NCI-H2196 treated with DMSO at 0.1 percent for 48 hours (cell line): ENCODE results near the gene RFC3.
"Not testable (repeated sequence)": the region's sequence is repeated elsewhere in the genome, so short reads cannot be mapped to it uniquely, and the experiment has no call there.

ENCODE experiments used
- DNase-seq: peaks from one replicate; lab custom pipeline; 2025; ENCODE audit not compliant: unreplicated experiment; lab: John Stamatoyannopoulos, UW

The RFC3 gene

DNA sequence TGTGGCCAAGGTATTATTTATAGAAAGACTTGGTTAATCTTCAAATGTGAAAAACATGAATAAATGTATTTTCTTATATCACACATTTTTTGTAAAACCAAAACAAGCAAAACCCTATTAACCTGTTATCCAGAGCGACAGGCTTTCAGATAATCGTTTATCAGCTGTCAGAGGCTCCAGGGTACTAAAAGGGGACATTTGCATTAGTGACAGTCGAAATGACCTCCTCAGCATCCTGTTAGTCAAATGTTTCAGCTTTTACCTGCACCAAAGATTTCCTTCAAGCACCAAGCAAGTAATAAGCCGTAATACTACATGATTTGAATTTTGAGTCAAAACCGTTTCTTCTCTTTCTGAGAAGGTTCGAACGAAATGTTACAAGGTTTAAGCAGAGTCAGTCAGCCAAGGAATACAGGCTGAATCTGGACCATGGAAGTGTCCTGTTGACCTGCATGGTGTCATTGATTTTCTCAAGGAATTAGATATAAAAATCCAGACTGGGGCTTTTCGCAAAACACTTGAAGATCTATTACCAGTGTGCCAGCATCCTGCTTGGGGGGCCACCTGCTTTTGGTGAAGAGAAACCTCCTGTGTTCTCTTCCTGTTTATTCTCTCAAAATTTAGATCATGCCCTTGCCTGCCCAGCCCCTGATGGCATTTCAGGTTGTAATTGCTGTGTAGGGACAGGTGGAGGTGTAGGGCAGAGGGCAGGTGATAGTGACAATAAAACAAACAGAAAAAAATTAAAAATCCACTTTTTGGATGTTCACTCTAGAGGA, 11.3 kb upstream of the RFC3 start:
- DNase-seq, result no peak

DNA sequence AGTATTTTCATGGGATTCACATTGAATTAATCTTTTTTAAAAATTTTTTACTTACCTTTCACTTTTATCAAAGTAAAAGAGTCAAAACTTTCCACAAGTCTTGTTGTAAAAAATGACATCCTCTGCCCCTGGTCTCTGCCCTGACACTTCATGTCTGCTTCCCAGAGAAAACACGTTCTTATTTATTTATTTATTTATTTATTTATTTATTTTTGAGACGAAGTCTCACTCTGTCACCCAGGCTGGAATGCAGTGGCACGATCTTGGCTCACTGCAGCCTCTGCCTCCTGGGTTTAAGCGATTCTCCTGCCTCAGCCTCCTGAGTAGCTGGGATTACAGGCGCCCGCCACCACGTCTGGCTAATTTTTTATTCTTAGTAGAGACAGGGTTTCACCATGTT, 5.1 kb upstream of the RFC3 start:
- not testable (repeated sequence) for DNase-seq

DNA sequence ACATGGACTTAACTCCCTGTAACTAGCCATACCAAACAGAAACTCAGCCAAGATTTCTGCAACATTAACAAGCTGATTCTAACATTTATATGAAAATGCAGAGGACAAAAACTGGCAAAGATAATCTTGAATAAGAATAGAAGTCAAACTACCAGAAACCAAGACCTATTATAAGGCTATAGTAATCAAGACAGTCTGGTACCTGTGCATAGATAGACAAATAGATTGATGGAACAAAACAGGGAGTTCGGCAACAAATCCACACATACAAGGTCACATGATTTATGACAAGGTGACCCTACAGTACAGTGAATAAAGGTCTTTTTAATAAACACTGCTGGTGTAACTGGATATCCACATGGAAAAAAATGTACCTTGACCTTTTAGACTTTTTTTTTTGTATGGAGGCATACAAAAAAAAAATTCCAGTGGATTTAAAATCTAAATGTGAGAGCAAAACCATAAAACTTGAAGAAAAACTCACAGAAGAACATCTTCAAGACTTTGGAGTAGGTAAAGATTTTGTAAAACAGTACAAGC, 2.9 kb upstream of the RFC3 start:
- no peak for DNase-seq

DNA sequence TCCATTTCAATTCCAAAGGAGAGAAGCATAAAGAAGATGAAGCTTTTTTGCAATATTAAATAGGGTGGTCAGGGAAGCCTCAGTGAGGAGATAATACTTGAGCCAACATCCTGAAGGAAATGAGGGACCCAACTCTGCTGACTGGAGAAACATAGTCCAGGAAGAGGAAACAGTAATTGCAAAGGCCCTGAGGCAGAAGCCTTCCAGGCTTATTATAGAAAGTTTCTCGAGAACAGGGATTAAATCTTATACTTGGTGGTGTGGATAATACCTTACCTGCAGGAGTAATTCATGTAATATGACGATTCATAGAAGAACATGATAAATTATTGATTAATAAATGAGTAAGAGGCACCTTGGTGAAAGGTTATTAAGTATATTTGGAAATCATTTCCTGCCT, 1.0 kb upstream of the RFC3 start:
- DNase-seq, result no peak

DNA sequence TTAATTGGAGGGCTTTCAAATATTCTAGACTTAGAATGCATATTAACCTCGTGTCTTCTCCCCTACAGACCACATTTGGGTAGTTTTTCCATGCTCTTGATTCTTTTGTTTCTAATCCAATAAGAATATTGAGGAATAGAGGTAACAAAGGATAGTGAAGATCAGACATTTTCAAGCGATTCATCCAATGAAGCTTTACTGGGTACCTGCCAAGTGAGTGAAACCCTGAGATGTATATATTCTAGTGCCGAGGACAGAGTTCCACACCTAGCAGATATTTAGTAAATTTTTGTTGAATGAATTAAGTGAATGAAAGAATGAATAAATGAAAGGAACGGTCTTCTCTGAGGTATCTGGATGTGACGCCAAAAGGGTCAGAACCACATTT, 442 bp upstream of the RFC3 start:
- no peak for DNase-seq

DNA sequence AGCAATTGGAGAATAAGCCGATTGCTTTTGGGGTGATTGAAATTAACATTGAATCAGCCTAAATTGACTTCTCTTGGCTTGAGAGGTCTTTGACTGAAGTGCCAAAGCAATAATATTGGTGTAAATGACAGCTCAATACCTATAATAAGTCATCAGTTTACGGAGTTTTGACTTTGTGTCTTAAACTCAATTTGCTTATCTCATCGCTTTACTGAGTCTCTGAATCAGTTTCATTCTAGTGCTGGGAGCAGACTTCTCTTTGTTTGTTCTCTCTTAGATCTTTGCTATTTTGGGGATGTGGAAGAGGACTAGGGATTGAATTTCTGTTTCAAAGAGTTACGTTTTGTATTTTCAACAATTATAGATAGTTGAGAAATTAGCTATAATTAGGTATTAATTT, 7.1 kb downstream of the RFC3 start:
- no peak for DNase-seq

DNA sequence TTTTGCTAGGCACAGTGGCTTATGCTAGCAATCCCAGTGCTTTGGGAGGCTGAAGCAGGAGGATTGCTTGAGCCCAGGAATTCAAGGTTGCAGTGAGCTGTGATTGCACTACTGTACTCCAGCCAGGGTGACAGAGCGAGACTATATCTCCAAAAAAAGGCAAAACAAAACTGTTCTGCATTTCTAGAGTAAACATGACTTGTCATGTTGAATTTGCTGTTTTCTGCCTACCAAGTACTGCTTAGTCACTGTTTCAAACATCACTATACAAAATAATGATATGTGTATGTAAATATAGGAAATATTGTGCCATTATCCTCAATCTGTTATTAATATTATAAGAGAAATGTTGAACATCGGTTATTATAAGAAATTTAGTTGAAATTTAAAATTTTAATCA, 9.2 kb downstream of the RFC3 start:
- no peak for DNase-seq

DNA sequence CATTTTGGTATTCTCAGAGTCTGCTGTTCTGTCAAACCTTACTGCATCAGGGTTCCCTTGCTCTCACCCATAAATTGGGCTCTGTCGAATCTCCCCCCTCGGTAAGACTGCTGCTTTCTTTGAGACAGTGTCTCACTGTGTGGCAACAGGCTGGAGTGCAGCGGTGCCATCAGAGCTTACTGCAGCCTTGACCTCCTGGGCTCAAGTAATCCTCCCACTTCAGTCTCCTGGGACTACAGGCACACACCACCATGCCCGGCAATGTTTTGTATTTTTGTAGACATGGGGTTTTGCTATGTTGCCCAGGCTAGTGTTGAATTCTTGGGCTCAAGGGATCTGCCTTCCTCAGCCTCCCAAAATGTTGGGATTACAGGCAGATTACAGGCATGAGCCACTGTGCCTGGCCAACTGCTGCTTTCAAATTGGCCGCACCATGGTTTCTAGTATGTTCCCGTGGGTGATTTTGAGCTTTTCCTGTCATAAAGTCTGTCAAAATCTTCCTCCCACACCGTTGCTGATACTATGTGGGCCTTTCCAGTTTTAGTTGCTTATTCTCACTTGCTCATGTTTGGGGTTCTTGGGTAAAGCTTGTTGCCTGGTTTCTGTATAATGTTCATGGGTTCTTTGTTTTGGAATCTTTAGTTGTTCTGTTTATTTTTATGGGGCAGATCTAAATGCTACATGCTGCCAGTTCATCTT, 10.6 kb downstream of the RFC3 start:
- DNase-seq, result no peak

GRCh38 chr13:33832872-33833271, 14.9 kb downstream of the RFC3 start:
- DNase-seq, result no peak

DNA sequence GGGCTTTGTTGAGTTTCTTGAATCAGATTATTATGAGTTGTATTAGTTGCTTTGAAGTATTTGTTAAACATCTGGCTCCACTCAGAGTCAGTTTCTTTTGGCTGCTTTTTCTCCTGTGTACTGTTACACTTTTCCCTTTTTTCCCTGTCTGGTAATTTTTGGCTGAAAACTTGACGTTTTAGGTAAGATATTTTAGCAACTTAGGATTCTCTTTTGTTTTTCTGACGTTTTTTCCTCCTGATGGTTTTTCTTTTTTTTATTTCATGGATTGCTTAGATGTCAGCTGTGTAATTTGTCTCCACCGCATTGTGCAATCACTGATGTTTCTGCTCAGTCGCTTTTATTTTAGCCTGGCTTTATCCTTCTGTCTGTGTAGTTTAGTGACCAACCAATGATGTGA, 20.7 kb downstream of the RFC3 start:
- DNase-seq, result no peak

DNA sequence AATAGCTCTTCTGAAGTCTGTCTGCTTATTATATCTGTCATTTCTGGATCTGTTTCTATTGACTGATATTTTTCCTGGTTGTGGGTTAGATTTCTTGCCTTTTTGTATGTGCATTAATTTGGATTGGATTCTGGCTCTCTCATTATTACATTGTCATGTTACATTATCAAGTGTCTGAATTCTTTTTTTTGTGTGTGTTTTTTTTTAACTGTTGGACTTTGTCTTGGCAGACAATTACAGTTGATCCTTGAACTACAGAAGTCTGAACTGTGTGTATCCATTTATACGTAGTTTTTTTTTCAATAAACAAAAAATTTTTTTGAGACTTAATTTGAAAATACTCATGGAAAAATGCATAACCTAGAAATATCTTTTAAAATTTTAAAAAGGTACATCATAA, 22.5 kb downstream of the RFC3 start:
- no peak for DNase-seq

DNA sequence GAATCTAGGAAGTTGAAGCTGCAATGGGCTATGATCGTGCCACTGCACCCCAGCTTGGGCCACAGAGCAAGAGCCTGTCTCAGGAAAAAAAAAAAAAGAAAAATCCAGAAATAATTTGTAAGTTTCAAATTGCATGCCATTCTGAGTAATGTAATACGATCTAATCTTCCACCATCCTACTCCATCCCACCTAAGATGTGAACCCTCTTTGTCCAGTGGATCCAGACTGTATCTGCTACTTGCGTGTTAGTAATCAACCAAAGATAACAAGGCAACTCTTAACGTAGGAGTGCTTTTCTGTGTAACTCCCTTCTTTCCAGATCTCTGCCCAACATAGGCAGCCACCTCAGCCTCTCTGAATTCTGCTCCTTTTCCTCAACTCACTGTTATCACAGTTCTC, 24.3 kb downstream of the RFC3 start:
- no peak for DNase-seq

GRCh38 chr13:33842986-33843385, 25.0 kb downstream of the RFC3 start:
- no peak for DNase-seq

GRCh38 chr13:33845572-33846302, 27.8 kb downstream of the RFC3 start:
- DNase-seq, result no peak

DNA sequence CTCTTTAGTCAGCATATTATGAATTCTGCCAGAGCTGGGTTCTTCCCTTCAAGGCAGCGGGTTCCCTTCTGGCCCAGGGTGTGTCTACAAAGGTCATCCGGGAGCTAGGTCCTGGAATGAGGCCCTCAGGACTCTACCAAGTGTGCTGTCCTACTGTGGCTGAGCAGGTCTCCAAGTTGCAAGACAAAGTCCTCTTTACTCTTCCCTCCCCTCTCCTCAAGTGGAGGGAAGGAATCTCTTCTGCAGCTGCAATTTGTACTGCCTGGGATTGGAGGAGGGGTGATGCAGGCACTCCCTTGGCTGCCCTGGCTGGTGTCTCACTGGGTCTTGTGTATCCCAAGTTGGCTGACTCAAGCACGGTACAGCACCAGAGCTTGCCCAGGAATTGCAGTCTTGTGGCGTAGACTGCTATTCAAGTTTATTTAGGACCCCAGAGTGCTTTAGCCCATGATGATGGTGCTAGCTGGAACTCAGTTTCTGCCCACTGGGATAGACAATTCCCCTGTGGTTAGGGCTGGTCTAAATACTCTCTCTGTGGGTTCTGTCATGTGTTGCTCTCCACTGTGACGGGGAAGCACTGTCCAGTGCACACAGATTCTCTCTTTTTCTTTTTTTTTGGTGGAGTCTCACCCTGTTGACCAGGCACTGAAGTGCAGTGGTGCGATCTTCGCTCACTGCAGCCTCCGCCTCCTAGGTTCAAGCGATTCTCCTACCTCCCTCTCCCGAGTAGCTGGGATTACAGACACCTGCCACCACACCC, 28.5 kb downstream of the RFC3 start:
- DNase-seq, result no peak

- DNase-seq, result no peak
Observed at GRCh38 chr13:33849211-33849610, 31.3 kb downstream of the RFC3 start.

DNA sequence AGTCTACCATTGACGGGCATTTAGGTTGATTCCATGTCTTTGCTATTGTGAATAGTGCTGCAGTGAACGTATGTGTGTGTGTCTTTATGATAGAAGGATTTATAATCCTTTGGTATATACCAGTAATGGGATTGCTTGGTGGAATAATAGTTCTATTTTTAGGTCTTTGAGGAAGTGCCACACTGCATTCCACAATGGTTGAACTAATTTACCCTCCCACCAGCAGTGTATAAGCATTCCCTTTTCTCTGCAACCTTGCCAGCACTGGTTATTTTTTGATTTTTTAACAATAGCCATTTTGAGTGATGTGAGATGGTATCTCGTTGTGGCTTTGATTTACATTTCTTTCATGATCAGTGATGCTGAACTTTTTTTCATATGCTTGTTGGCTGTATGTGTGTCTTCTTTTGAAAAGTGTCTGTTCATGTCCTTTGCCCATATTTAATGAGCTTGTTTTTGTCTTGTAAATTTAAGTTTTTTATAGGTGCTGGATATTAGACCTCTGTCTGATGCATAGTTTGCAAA, 37.5 kb downstream of the RFC3 start:
- no peak for DNase-seq

- no peak for DNase-seq
Observed at GRCh38 chr13:33859691-33860303, 41.8 kb downstream of the RFC3 start.

- no peak for DNase-seq
Observed at GRCh38 chr13:33860526-33860925, 42.6 kb downstream of the RFC3 start.

GRCh38 chr13:33862016-33862415, 44.1 kb downstream of the RFC3 start:
- no peak for DNase-seq
